Osteoblast (primary cell): ENCODE results near the gene TMEM186. TPM values are rescaled to one million over a fixed set of nuclear protein-coding genes. Genes with fewer than 3 reads are reported as not detected.

Experiments
- DNase-seq: peaks from one replicate; pipeline ENCODE4 v3.0.0; 2011; ENCODE audit warnings: low spot score, mixed read lengths; ENCODE audit not compliant: insufficient read length; ENCODE audit errors: missing footprints
- H2AFZ ChIP-seq: 2 replicates; pipeline ENCODE4 v1.6.0; 2011; ENCODE audit warnings: mild to moderate bottlenecking, low read length
- H3K27ac ChIP-seq: 2 replicates; pipeline ENCODE4 v1.5.1; 2011; ENCODE audit warnings: mild to moderate bottlenecking, low read depth, low read length, moderate library complexity
- H3K27me3 ChIP-seq: 2 replicates; pipeline ENCODE4 v1.6.0; 2012; ENCODE audit warnings: mild to moderate bottlenecking, control low read depth, inconsistent platforms, low read length, moderate library complexity; ENCODE audit not compliant: insufficient read depth
- H3K36me3 ChIP-seq: 2 replicates; pipeline ENCODE4 v1.5.1; 2011; ENCODE audit warnings: mild to moderate bottlenecking, low read length, control low read depth, moderate library complexity; ENCODE audit not compliant: insufficient read depth
- H3K4me1 ChIP-seq: 2 replicates; pipeline ENCODE4 v1.5.1; 2011; ENCODE audit warnings: mild to moderate bottlenecking, low read length, control low read depth, moderate library complexity; ENCODE audit not compliant: insufficient read depth
- H3K4me2 ChIP-seq: 2 replicates; pipeline ENCODE4 v1.6.0; 2011; ENCODE audit warnings: mild to moderate bottlenecking, low read length; ENCODE audit not compliant: insufficient read depth
- H3K4me3 ChIP-seq: fragments of 200-600 bp; sonication (generic); 3 replicates; pipeline ENCODE4 v1.5.1; 2012; ENCODE audit warnings: mild to moderate bottlenecking, low read length, inconsistent platforms; ENCODE audit not compliant: insufficient read depth
- H3K79me2 ChIP-seq: 2 replicates; pipeline ENCODE4 v1.6.0; 2012; ENCODE audit warnings: mild to moderate bottlenecking, low read length, control low read depth, inconsistent platforms; ENCODE audit not compliant: insufficient read depth
- H3K9me3 ChIP-seq: 2 replicates; pipeline ENCODE4 v1.5.1; 2011; ENCODE audit warnings: low read depth, low read length, control low read depth
- H4K20me1 ChIP-seq: 2 replicates; pipeline ENCODE4 v1.6.0; 2012; ENCODE audit warnings: mild to moderate bottlenecking, low read length, control low read depth; ENCODE audit not compliant: insufficient read depth
- total RNA-seq: library from RNA; depleted of rRNA; stranded (reverse); fragments of >200 nt; gene quantifications from 2 replicates; pipeline ENCODE4 v1.2.3, GENCODE V29; 2012
- TF ChIP-seq, protein P1 (sequence below): IDR thresholded peaks from 2 replicates; pipeline ENCODE4 v1.5.1; 2011; ENCODE audit warnings: mild to moderate bottlenecking, low read depth, low read length, moderate library complexity; ENCODE audit errors: extremely low read depth

The TMEM186 gene
- total RNA-seq, 1 donor = 4.0 TPM

DNA sequence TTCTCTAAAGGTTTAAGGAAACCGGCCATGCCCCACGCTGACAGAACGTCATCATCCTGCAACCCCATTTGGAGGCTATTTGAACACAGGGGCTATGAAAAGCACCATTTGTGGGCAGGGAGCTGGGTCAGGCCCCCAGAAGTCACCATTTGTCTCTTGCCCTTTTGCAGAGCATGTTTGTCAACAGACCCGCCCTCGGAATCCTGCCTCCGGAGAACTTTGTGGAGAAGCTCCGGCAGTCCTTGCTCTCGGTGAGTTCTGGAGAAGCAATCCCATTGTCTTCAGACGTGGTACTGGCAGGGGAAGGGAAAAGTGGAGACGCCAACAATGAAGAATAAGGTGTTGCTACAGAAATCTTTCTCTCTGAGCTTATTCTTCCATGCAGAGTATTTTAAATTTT lies 33.5 kb downstream of the TMEM186 start:
- Histone ChIP-seq H4K20me1 (no peaks in the 10 kb centered on the region), H3K4me1 (no peaks in the 10 kb centered on the region), H3K4me3 (no peak overlapping the region), H2AFZ (no peak overlapping the region), H3K27ac (no peak overlapping the region), H3K27me3 (no peaks in the 10 kb centered on the region), H3K79me2 (no peaks in the 10 kb centered on the region), H3K4me2 (no peak overlapping the region), H3K9me3 (no peaks in the 10 kb centered on the region), H3K36me3 (no peaks in the 10 kb centered on the region)
- DNase-seq = no peak
- TF ChIP-seq, protein P1, sequence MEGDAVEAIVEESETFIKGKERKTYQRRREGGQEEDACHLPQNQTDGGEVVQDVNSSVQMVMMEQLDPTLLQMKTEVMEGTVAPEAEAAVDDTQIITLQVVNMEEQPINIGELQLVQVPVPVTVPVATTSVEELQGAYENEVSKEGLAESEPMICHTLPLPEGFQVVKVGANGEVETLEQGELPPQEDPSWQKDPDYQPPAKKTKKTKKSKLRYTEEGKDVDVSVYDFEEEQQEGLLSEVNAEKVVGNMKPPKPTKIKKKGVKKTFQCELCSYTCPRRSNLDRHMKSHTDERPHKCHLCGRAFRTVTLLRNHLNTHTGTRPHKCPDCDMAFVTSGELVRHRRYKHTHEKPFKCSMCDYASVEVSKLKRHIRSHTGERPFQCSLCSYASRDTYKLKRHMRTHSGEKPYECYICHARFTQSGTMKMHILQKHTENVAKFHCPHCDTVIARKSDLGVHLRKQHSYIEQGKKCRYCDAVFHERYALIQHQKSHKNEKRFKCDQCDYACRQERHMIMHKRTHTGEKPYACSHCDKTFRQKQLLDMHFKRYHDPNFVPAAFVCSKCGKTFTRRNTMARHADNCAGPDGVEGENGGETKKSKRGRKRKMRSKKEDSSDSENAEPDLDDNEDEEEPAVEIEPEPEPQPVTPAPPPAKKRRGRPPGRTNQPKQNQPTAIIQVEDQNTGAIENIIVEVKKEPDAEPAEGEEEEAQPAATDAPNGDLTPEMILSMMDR = no peak

DNA sequence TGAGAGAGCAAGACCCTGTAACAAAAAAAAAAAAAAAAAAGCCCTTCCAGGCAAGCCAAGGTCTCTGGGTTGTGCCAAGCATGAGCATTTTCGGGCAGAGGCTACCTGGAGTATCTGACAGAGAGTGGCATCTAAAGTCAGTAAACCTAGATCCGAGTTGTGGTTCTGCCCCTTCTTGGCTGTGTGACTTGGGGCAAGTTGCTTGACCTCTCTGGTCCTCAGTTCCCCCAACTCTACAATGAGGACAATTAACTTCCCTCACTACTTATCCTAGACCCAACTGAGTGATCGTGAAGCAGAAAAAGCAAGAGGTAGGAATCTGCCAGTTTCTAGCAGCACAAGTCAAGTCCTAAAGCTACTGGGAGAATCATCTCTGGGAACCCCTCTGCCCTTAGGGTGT lies 34.4 kb downstream of the TMEM186 start:
- TF ChIP-seq, protein P1 = no peak
- H3K4me3 ChIP-seq = no peak overlapping the region
- H2AFZ ChIP-seq = no peak overlapping the region
- no peaks in the 10 kb centered on the region for H3K36me3 ChIP-seq
- no peaks in the 10 kb centered on the region for H3K4me1 ChIP-seq
- no peak overlapping the region for H3K4me2 ChIP-seq
- H3K9me3 ChIP-seq = no peaks in the 10 kb centered on the region
- H4K20me1 ChIP-seq = no peaks in the 10 kb centered on the region
- no peak for DNase-seq
- no peaks in the 10 kb centered on the region for H3K79me2 ChIP-seq
- H3K27me3 ChIP-seq = no peaks in the 10 kb centered on the region
- no peak overlapping the region for H3K27ac ChIP-seq

DNA sequence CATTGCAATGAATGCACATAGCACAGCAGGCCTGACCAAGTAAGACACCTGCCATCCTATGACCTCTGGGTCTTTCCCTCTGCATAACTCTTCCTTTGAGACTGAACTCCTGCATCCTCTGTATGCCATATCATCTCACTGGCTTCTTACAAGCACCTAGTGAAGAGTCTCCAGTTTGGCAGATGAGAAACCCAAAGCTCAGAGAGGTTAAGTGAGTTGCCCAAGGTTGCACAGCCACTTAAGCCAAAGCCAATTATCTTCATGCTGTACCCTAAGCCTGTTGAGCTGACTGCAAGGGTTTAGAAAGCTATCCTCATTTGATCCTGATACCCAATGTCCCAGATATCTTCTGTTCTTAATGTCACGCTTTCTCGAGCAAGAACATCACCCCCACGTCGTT lies 35.2 kb downstream of the TMEM186 start:
- Histone ChIP-seq H4K20me1 (no peaks in the 10 kb centered on the region), H3K9me3 (no peaks in the 10 kb centered on the region), H3K79me2 (no peaks in the 10 kb centered on the region), H3K36me3 (no peaks in the 10 kb centered on the region), H3K27me3 (no peaks in the 10 kb centered on the region), H2AFZ (no peak overlapping the region), H3K27ac (no peak overlapping the region), H3K4me3 (no peak overlapping the region), H3K4me1 (no peaks in the 10 kb centered on the region), H3K4me2 (no peak overlapping the region)
- TF ChIP-seq, protein P1 = no peak
- no peak for DNase-seq

DNA sequence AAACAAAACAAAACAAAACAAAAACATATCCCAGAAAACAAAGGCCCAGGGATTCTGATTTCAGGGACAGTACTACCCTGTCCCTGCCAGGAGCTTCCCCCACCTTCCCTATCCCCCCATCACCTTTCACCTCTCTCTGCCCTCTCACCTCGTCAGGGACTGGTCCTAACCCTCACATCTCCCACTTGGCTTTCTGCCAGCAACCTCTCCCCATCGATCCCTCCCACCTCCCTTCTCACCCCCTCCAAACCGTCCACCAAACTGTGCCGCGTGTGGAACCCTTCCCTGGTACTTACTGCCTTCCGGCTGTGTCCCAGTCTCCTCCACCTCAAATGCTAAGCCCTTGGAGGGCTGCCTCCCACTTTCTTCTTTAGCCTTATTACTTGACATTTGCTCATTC lies 36.4 kb downstream of the TMEM186 start:
- DNase-seq = no peak

More for the DNA sequence above, 36.4 kb downstream of the TMEM186 start:
- H2AFZ ChIP-seq = no peak overlapping the region
- no peaks in the 10 kb centered on the region for H3K4me1 ChIP-seq
- H3K27ac ChIP-seq = no peak overlapping the region
- H3K9me3 ChIP-seq = no peaks in the 10 kb centered on the region
- H3K4me3 ChIP-seq = no peak overlapping the region
- no peaks in the 10 kb centered on the region for H3K79me2 ChIP-seq
- no peak overlapping the region for H3K4me2 ChIP-seq
- no peaks in the 10 kb centered on the region for H3K27me3 ChIP-seq
- no peaks in the 10 kb centered on the region for H3K36me3 ChIP-seq
- TF ChIP-seq, protein P1 = no peak
- no peaks in the 10 kb centered on the region for H4K20me1 ChIP-seq
